NCI-H1417 treated with DMSO at 0.1 percent for 48 hours (cell line): ENCODE results near the gene NKIRAS2.
"Not testable (repeated sequence)": the region's sequence is repeated elsewhere in the genome, so short reads cannot be mapped to it uniquely, and the experiment has no call there.

Experiments
- DNase-seq: peaks from one replicate; lab custom pipeline; 2025; lab: John Stamatoyannopoulos, UW

NKIRAS2 gene

GRCh38 chr17:41998497-41998896 lies 21.4 kb upstream of the NKIRAS2 start:
- no peak for DNase-seq

GRCh38 chr17:42000413-42001133 lies 19.3 kb upstream of the NKIRAS2 start:
- DNase-seq: no peak

GRCh38 chr17:42001729-42002128 lies 18.2 kb upstream of the NKIRAS2 start:
- DNase-seq: no peak

GRCh38 chr17:42002175-42002791 lies 17.6 kb upstream of the NKIRAS2 start:
- no peak for DNase-seq

- no peak for DNase-seq
Observed at GRCh38 chr17:42002792-42003301, 17.0 kb upstream of the NKIRAS2 start.

GRCh38 chr17:42005166-42005565 lies 14.7 kb upstream of the NKIRAS2 start:
- DNase-seq: no peak

- no peak for DNase-seq
Observed at GRCh38 chr17:42009170-42009569, 10.7 kb upstream of the NKIRAS2 start.

- not testable (repeated sequence) for DNase-seq
Observed at GRCh38 chr17:42010266-42010680, 9.6 kb upstream of the NKIRAS2 start.

GRCh38 chr17:42010898-42011516 lies 8.9 kb upstream of the NKIRAS2 start:
- DNase-seq: no peak

GRCh38 chr17:42012363-42012762 lies 7.5 kb upstream of the NKIRAS2 start:
- not testable (repeated sequence) for DNase-seq

GRCh38 chr17:42013740-42014139 lies 6.2 kb upstream of the NKIRAS2 start:
- DNase-seq: not testable (repeated sequence)

GRCh38 chr17:42016411-42016831 lies 3.5 kb upstream of the NKIRAS2 start:
- DNase-seq: no peak

- DNase-seq: peak; percentile 44
Observed at GRCh38 chr17:42016941-42017865, 2.7 kb upstream of the NKIRAS2 start, which contains the start of gene DNAJC7. Gene DNAJC7, minus strand, starts transcription at chr17:42017439. Its CDS starts 23 bp downstream, at chr17:42017416.

- no peak for DNase-seq
Observed at GRCh38 chr17:42017866-42018200, 2.1 kb upstream of the NKIRAS2 start.

GRCh38 chr17:42018339-42018738 lies 1.6 kb upstream of the NKIRAS2 start:
- no peak for DNase-seq

GRCh38 chr17:42018988-42019387 lies 902 bp upstream of the NKIRAS2 start:
- no peak for DNase-seq

- DNase-seq: not testable (repeated sequence)
Observed at GRCh38 chr17:42020845-42021244, 955 bp downstream of the NKIRAS2 start.

- DNase-seq: no peak
Observed at GRCh38 chr17:42023524-42024349, 3.8 kb downstream of the NKIRAS2 start.

GRCh38 chr17:42025191-42025579 lies 5.3 kb downstream of the NKIRAS2 start:
- no peak for DNase-seq

- DNase-seq: no peak
Observed at GRCh38 chr17:42025936-42026335, 6.0 kb downstream of the NKIRAS2 start.
